B cell (primary cell): ENCODE data around the gene KIF22. TPM values are rescaled to one million over a fixed set of nuclear protein-coding genes. Genes with fewer than 3 reads are reported as not detected.
"Not testable (repeated sequence)": the region's sequence is repeated elsewhere in the genome, so short reads cannot be mapped to it uniquely, and the experiment has no call there.

Experiments
- ATAC-seq: fragments of 200-7000 bp; cut with Tn5 transposase; one replicate; pipeline ENCODE4 v1.10.0; 2021; ENCODE audit warnings: low read depth, mild to moderate bottlenecking, moderate number of reproducible peaks, moderate library complexity
- CTCF ChIA-PET: fragments of 350-600 bp; sonication (Branson Sonifier 250); formaldehyde crosslinking; loops from one replicate; lab custom pipeline; 2021; ENCODE audit warnings: antibody characterized with exemption, inconsistent platforms; lab: Charles Lee
- POLR2A ChIA-PET: fragments of 350-600 bp; sonication (Branson Sonifier 250); formaldehyde crosslinking; loops from one replicate; lab custom pipeline; 2021; ENCODE audit warnings: antibody characterized with exemption; lab: Charles Lee
- DNase-seq: peaks from one replicate; pipeline ENCODE4 v3.0.0; 2013
- H2AFZ ChIP-seq: 2 replicates; pipeline ENCODE4 v1.6.1; 2012; ENCODE audit warnings: mild to moderate bottlenecking, low read depth, low read length; ENCODE audit not compliant: insufficient read depth, poor library complexity, severe bottlenecking
- H3K27ac ChIP-seq, 2 donors: 1 replicate in 1 of 2; 2 replicates in 1 of 2; pipeline ENCODE4 v1.5.1; 2012 to 2013; ENCODE audit warnings: low read length in 2 of 2, mild to moderate bottlenecking in 2 of 2, moderate library complexity in 1 of 2
- H3K27me3 ChIP-seq, 4 experiments: fragments of 200-600 bp in 1 of 4; sonication (generic) in 1 of 4; replicated peaks in 1 of 4; 1 replicate in 2 of 4; 2 replicates in 2 of 4; pipeline versions ENCODE4 v1.6.1 to v1.7.0; 2013 to 2016; ENCODE audit warnings: low read length in 3 of 4, mild to moderate bottlenecking in 2 of 4, mixed read lengths in 1 of 4, moderate library complexity in 1 of 4; ENCODE audit not compliant: insufficient read depth in 4 of 4, control insufficient read depth in 3 of 4; ENCODE audit errors: control extremely low read depth in 1 of 4
- H3K36me3 ChIP-seq, 2 experiments: replicated peaks in 1 of 2; 1 replicate in 1 of 2; 2 replicates in 1 of 2; pipeline versions ENCODE4 v1.6.1 to v1.7.1; 2013; ENCODE audit warnings: low read length in 1 of 2; ENCODE audit not compliant: insufficient read depth in 2 of 2, control insufficient read depth in 1 of 2; ENCODE audit errors: control extremely low read depth in 1 of 2, extremely low read depth in 1 of 2
- H3K4me1 ChIP-seq, 2 donors: fragments of 200-600 bp in 1 of 2; sonication (generic) in 1 of 2; 1 replicate in 1 of 2; 2 replicates in 1 of 2; pipeline versions ENCODE4 v1.5.1 to v1.6.1; 2013 to 2017; ENCODE audit warnings: low read length in 2 of 2; ENCODE audit not compliant: control insufficient read depth in 2 of 2, insufficient read depth in 2 of 2
- H3K4me2 ChIP-seq: replicated peaks from 2 replicates; pipeline ENCODE3; 2012; ENCODE audit warnings: mild to moderate bottlenecking, low read depth, low read length; ENCODE audit not compliant: poor library complexity, severe bottlenecking
- H3K4me3 ChIP-seq, 5 experiments: fragments of 200-600 bp in 1 of 5; sonication (generic) in 1 of 5; 1 replicate in 3 of 5; 2 replicates in 2 of 5; pipeline versions ENCODE4 v1.5.1 to v1.7.0; 2011 to 2016; ENCODE audit warnings: low read length in 4 of 5, mild to moderate bottlenecking in 4 of 5, low read depth in 2 of 5, control low read depth in 1 of 5, moderate library complexity in 1 of 5; ENCODE audit not compliant: insufficient read depth in 1 of 5; ENCODE audit errors: control extremely low read depth in 1 of 5, extremely low read depth in 1 of 5
- H3K79me2 ChIP-seq: fragments of 200-600 bp; sonication (generic); one replicate; pipeline ENCODE4 v1.6.0; 2016; ENCODE audit warnings: low read length; ENCODE audit not compliant: control insufficient read depth, insufficient read depth
- H3K9ac ChIP-seq: fragments of 200-600 bp; sonication (generic); 2 replicates; pipeline ENCODE4 v1.6.1; 2017; ENCODE audit warnings: mild to moderate bottlenecking, low read length, moderate library complexity
- H3K9me3 ChIP-seq, 3 donors: one replicate each; pipeline versions ENCODE4 v1.6.1 to v1.7.1; 2013; ENCODE audit warnings: low read length in 2 of 3; ENCODE audit not compliant: control insufficient read depth in 2 of 3, insufficient read depth in 1 of 3; ENCODE audit errors: control extremely low read depth in 1 of 3
- H4K20me1 ChIP-seq: 2 replicates; pipeline ENCODE4 v1.6.0; 2012; ENCODE audit warnings: mild to moderate bottlenecking, low read length; ENCODE audit not compliant: insufficient read depth, control insufficient read depth, poor library complexity, severe bottlenecking
- H3K27ac Mint-ChIP-seq: one replicate; pipeline ENCODE4 v1.8.0; 2021; ENCODE audit warnings: mixed read lengths
- H3K27me3 Mint-ChIP-seq: one replicate; pipeline ENCODE4 v1.8.0; 2021; ENCODE audit warnings: mixed read lengths
- H3K4me1 Mint-ChIP-seq: one replicate; pipeline ENCODE4 v1.8.0; 2021; ENCODE audit warnings: mixed read lengths
- H3K4me3 Mint-ChIP-seq: one replicate; pipeline ENCODE4 v1.8.0; 2021; ENCODE audit warnings: mixed read lengths
- H3K9me3 Mint-ChIP-seq: one replicate; pipeline ENCODE4 v1.8.0; 2022; ENCODE audit warnings: mixed read lengths; ENCODE audit not compliant: insufficient read depth
- CTCF ChIP-seq: fragments of 200-600 bp; IDR thresholded peaks from one replicate; pipeline ENCODE4 v1.8.0; 2022; ENCODE audit warnings: antibody characterized with exemption, mild to moderate bottlenecking
- EZH2 ChIP-seq: IDR thresholded peaks from 2 replicates; pipeline ENCODE4 v1.6.1; 2012; ENCODE audit warnings: borderline replicate concordance, low read depth, mild to moderate bottlenecking, moderate library complexity, low read length; ENCODE audit not compliant: insufficient read depth, poor library complexity, severe bottlenecking
- WGBS: methylation state at CpG from one replicate; pipeline ENCODE4 v1.1.5; 2013; ENCODE audit warnings: missing lambda C conversion rate; ENCODE audit not compliant: insufficient coverage; 5-methylcytosine and 5-hydroxymethylcytosine counted together
- intact Hi-C: fragments of 100-400 bp; cut with micrococcal nuclease; formaldehyde crosslinking; loops from one replicate; pipeline ENCODE4 v1.10.0; 2022
- polyA plus RNA-seq: library from polyadenylated mRNA; depleted of rRNA; stranded (reverse); fragments of >200 nt; gene quantifications from 2 replicates; pipeline ENCODE4 v1.2.3, GENCODE V29; 2012
- total RNA-seq, 2 donors: library from RNA; stranded (reverse); fragments of 120-200 nt in 1 of 2; gene quantifications; 1 replicate in 1 of 2; 2 replicates in 1 of 2; pipeline versions ENCODE4 v1.2.3 to v1.2.4, GENCODE V29; 2013 to 2022

KIF22 gene
- total and polyA plus RNA-seq, 2 donors (not counting 1 experiment from before 2014, with no cell fraction given), result 53.9 to 57.2 TPM

- ChIA-PET CTCF (interaction anchor here (1.0 to 2.6 kb wide), 3 partner anchors 15 to 57 kb away, joined by 3 to 15 read pairs (median 3); partner anchors contain the start of gene MAZ), POLR2A (interaction anchor here (0.5 kb wide), 1 partner anchor 141 kb away, joined by 6 read pairs; no protein-coding TSS in a partner anchor)
- Mint-ChIP-seq H3K27ac (peak overlapping the region; percentile 56), H3K27me3 (no peaks in the 10 kb centered on the region), H3K9me3 (no peaks in the 10 kb centered on the region), H3K4me3 (peak overlapping the region; percentile 99), H3K4me1 (peaks cover 30% of the 10 kb centered on the region)
- Histone ChIP-seq H3K27ac (no peak overlapping the region), H3K4me1 (peaks cover 17 to 29% of the 10 kb centered on the region in 2 donors), H3K9ac (no peak overlapping the region), H3K9me3 (no peaks in the 10 kb centered on the region), H3K36me3 (peaks cover 2 to 3% of the 10 kb centered on the region in 2 experiments), H3K79me2 (peaks cover 49% of the 10 kb centered on the region), H3K27me3 (no peaks in the 10 kb centered on the region), H2AFZ (peak overlapping the region; percentile 89), H3K4me3 (peak overlapping the region in 1 of 5 experiments; percentile 80), H3K4me2 (peak overlapping the region; percentile 98), H4K20me1 (no peaks in the 10 kb centered on the region)
- 85% methylated on average over 7 of the region's 9 CpGs for WGBS
- intact Hi-C loops, result loop anchor here (2.0 to 5.0 kb wide), 3 partner anchors 89 to 205 kb away; partner anchors contain the start of genes INO80E and TAOK2
- TF ChIP-seq EZH2, result no peak
- no peak for TF ChIP-seq CTCF
- DNase-seq (no peak), ATAC-seq (no peak)
These were observed 1.6 kb downstream of the KIF22 start for GRCh38 chr16:29791845-29792807.

- H3K27ac ChIP-seq, H3K4me2 ChIP-seq, H3K9ac ChIP-seq, H3K27me3 ChIP-seq, H2AFZ ChIP-seq, DNase-seq, ATAC-seq, H3K4me3 Mint-ChIP-seq, H3K9me3 Mint-ChIP-seq, H3K27me3 Mint-ChIP-seq, H3K4me3 ChIP-seq, H3K9me3 ChIP-seq, H3K27ac Mint-ChIP-seq, POLR2A ChIA-PET, H4K20me1 ChIP-seq: not testable (repeated sequence)
- Histone ChIP-seq H3K79me2 (peaks cover 49% of the 10 kb centered on the region), H3K36me3 (peaks cover 2 to 13% of the 10 kb centered on the region in 2 experiments), H3K4me1 (peaks cover 17 to 29% of the 10 kb centered on the region in 2 donors)
- WGBS, result 98% methylated on average over 18 of the region's 18 CpGs
- intact Hi-C loops, result loop anchor here (5.0 kb wide), 1 partner anchor 179 kb away; the partner anchor contains the start of gene TAOK2
- CTCF ChIA-PET, result interaction anchor here (0.8 kb wide), 1 partner anchor 15 kb away, joined by 4 read pairs; no protein-coding TSS in a partner anchor
- peaks cover 30% of the 10 kb centered on the region for H3K4me1 Mint-ChIP-seq
These were observed 2.6 kb downstream of the KIF22 start for GRCh38 chr16:29793153-29793552.
